ENCODE data around the gene NR1H4. TPM values are rescaled to one million over a fixed set of nuclear protein-coding genes. Genes with fewer than 3 reads are reported as not detected.
"Not testable (repeated sequence)": the region's sequence is repeated elsewhere in the genome, so short reads cannot be mapped to it uniquely, and the experiment has no call there.

NR1H4 gene
- total RNA-seq, 1 experiment from 2014 or later = not detected

- Histone ChIP-seq H3K27me3 (ENCODE audit: control insufficient read depth, insufficient read depth, low read length) (no peaks in the 10 kb centered on the region), H3K36me3 (replicated peaks; ENCODE audit: control insufficient read depth, insufficient read depth, low read length) (no peaks in the 10 kb centered on the region), H3K4me3 (ENCODE audit: insufficient read depth, low read depth, low read length) (no peak overlapping the region)
- DNase-seq = no peak
Measured at GRCh38 chr12:100579844-100580243, 106.2 kb downstream of the NR1H4 start.

DNA sequence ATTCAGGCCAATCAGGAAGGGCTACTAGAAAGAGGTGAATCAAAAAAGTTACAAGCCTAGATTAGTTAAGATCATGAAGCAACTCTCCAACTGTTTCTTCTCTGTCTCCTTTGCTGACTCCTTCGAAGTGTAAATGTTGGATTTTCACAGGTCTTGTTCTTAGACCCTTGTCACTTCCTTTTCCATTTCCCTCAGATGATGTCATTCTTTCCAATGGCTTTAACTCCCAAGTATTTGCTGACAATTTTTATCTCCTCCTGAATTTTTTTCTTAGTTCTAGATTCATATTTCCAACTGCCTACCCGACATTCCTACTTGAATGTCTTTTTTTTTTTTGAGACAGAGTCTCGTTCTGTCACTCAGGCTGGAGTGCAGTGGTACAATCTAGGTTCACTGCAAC, 110.6 kb downstream of the NR1H4 start:
- no peak for DNase-seq
- no peaks in the 10 kb centered on the region for H3K27me3 ChIP-seq (ENCODE audit: control insufficient read depth, insufficient read depth, low read length)
- H3K36me3 ChIP-seq (replicated peaks; ENCODE audit: control insufficient read depth, insufficient read depth, low read length) = no peaks in the 10 kb centered on the region

DNA sequence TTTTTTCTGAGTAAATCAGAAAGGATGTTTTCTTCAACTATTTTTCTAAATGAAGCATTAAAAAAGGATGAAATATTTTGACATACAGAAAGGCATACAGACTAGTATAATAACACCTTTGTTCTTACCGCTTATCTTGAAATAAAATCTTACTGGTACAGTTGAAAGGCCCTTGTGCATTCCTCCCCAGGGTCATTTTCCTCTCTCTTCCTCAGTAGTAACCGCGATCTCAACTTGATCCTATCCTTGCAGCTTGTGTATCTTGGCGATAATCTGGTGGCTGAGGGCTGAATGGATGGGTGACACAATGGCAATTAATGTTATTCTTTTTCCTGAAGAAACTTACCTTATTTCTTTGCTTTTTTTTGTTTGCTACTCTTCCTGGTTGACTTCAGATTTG, 118.3 kb downstream of the NR1H4 start:
- no peak for DNase-seq
- H3K27me3 ChIP-seq (ENCODE audit: control insufficient read depth, insufficient read depth, low read length) = no peaks in the 10 kb centered on the region
- H3K4me3 ChIP-seq (ENCODE audit: insufficient read depth, low read depth, low read length) = no peak overlapping the region
- H3K36me3 ChIP-seq (replicated peaks; ENCODE audit: control insufficient read depth, insufficient read depth, low read length) = no peaks in the 10 kb centered on the region

More for the DNA sequence above, 110.6 kb downstream of the NR1H4 start:
- no peak overlapping the region for H3K4me3 ChIP-seq (ENCODE audit: insufficient read depth, low read depth, low read length)

DNA sequence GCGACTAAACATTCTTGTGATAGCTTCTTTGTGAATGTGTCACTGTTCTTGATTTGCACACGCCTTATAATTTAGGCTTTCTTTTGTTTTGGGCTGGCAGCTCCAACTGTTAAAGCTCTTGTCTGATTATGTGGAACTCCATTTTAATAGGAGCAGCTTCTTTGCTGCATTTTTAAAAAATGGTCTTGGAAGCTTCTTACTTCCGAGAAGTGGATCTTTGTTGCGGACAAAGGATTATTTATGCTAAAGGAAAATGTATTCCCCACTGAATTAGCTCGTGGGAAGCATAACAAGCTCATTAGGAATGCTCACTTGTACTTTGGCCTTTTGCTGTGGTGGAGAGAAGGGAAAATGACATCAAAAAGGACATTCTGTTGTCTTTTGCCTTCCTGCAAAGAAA, 119.8 kb downstream of the NR1H4 start:
- no peaks in the 10 kb centered on the region for H3K36me3 ChIP-seq (replicated peaks; ENCODE audit: control insufficient read depth, insufficient read depth, low read length)
- H3K4me3 ChIP-seq (ENCODE audit: insufficient read depth, low read depth, low read length) = no peak overlapping the region
- DNase-seq = no peak
- H3K27me3 ChIP-seq (ENCODE audit: control insufficient read depth, insufficient read depth, low read length) = no peaks in the 10 kb centered on the region

DNA sequence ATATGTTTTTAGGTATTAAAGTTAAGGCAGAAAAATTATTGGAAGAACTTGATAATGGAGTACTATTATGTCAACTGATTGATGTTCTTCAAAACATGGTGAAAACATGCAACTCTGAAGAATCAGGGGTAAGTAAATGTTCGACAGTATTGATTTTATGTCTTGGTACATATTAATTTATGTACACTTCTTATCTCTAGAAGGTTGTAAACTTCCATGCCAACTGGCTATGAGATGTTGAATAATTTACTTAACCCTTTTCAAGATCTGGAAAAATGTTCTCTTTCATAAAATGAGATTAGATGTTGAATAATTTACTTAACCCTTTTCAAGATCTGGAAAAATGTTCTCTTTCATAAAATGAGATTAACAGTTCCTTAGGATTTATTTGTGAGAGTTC, 128.0 kb downstream of the NR1H4 start:
- DNase-seq = no peak
- Histone ChIP-seq H3K36me3 (replicated peaks; ENCODE audit: control insufficient read depth, insufficient read depth, low read length) (no peaks in the 10 kb centered on the region), H3K4me3 (ENCODE audit: insufficient read depth, low read depth, low read length) (no peak overlapping the region), H3K27me3 (ENCODE audit: control insufficient read depth, insufficient read depth, low read length) (no peaks in the 10 kb centered on the region)

DNA sequence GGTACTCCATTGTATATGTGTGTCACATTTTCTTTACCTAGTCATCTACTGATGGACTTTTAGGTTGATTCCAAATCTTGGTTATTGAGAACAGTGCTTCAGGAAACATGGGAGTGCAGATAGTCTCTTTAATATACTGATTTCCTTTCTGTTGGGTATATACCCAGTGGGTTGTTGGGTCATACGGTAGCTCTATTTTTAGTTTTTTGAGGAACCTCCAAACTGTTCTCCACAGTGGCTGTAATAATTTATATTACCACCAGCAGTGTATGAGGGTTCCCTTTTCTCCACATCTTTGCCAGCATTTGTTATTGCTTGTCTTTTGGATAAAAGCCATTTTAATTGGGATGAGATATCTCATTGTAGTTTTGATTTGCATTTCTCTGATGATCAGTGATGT, 129.3 kb downstream of the NR1H4 start:
- H3K27me3 ChIP-seq (ENCODE audit: control insufficient read depth, insufficient read depth, low read length); DNase-seq; H3K36me3 ChIP-seq (replicated peaks; ENCODE audit: control insufficient read depth, insufficient read depth, low read length); H3K4me3 ChIP-seq (ENCODE audit: insufficient read depth, low read depth, low read length): not testable (repeated sequence)

GRCh38 chr12:100608776-100609175, 135.1 kb downstream of the NR1H4 start:
- H3K4me3 ChIP-seq (ENCODE audit: insufficient read depth, low read depth, low read length) = no peak overlapping the region
- H3K27me3 ChIP-seq (ENCODE audit: control insufficient read depth, insufficient read depth, low read length) = no peaks in the 10 kb centered on the region
- H3K36me3 ChIP-seq (replicated peaks; ENCODE audit: control insufficient read depth, insufficient read depth, low read length) = no peaks in the 10 kb centered on the region
- no peak for DNase-seq

GRCh38 chr12:100610666-100611430, 137.2 kb downstream of the NR1H4 start:
- no peak for DNase-seq
- H3K4me3 ChIP-seq (ENCODE audit: insufficient read depth, low read depth, low read length) = no peak overlapping the region
- H3K36me3 ChIP-seq (replicated peaks; ENCODE audit: control insufficient read depth, insufficient read depth, low read length) = no peaks in the 10 kb centered on the region
- no peaks in the 10 kb centered on the region for H3K27me3 ChIP-seq (ENCODE audit: control insufficient read depth, insufficient read depth, low read length)

DNA sequence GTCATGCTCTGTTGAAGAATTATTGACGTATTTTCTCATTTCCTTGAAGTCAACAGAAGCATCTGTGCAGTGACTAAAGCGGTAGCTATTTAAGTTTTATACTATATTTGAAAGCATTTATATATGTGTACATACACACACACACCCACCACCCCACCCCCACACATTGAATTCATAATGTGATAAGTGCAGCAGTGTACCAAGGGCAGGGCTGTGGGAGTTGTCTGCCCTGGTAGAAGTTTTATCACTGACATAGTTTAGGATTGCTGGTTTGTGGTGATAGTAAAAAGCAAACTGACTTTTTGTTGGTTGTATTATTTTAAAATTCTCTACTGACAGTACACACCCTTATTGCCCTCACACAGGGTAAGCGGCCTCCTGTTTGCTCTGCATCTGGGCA, 138.9 kb downstream of the NR1H4 start:
- no peak overlapping the region for H3K4me3 ChIP-seq (ENCODE audit: insufficient read depth, low read depth, low read length)
- no peaks in the 10 kb centered on the region for H3K36me3 ChIP-seq (replicated peaks; ENCODE audit: control insufficient read depth, insufficient read depth, low read length)
- DNase-seq = no peak
- no peaks in the 10 kb centered on the region for H3K27me3 ChIP-seq (ENCODE audit: control insufficient read depth, insufficient read depth, low read length)

Other genes with a start within 250 kb of the NR1H4 start
- 2.9 and 5.3 TPM in 2 replicates for gene DEPDC4, start 206.8 kb upstream of the NR1H4 start, total RNA-seq (2014; rRNA removed; shearing (Covaris generic))
- gene SCYL2, start 206.7 kb upstream of the NR1H4 start, total RNA-seq (2014; rRNA removed; shearing (Covaris generic)) = 27.5 and 34.6 TPM in 2 replicates
- gene SLC17A8, start 116.8 kb upstream of the NR1H4 start, total RNA-seq (2014; rRNA removed; shearing (Covaris generic)) = not detected in 2 replicates
- gene GAS2L3, start 99.8 kb downstream of the NR1H4 start, total RNA-seq (2014; rRNA removed; shearing (Covaris generic)) = 16.1 and 20.5 TPM in 2 replicates

Measured in H7 (cell line).